ENCODE results near the gene RBM14. TPM values are rescaled to one million over a fixed set of nuclear protein-coding genes. Genes with fewer than 3 reads are reported as not detected.

RBM14 gene
- total and polyA plus RNA-seq, 9 of the 15 experiments (the other 6 are each of a cell fraction or from before 2014, with no cell fraction given) = 5.5 to 131 (median 42.6) TPM

- in situ Hi-C loops (cut with MboI) = no loop called here
- Histone ChIP-seq H3K4me3 (no peak overlapping the region), H3K36me3 (ENCODE audit: control insufficient read depth, insufficient read depth, low read length) (peaks cover 4% of the 10 kb centered on the region; the same call in 2 of the 3 replicates), H3K79me2 (ENCODE audit: control insufficient read depth, insufficient read depth, low read length) (peaks cover 25% of the 10 kb centered on the region), H3K27ac (ENCODE audit: extremely low read depth, low read depth, low read length) (no peak overlapping the region), H2AFZ (ENCODE audit: low read depth, low read length) (no peak overlapping the region), H3K4me2 (ENCODE audit: insufficient read depth, low read length) (no peak overlapping the region), H4K20me1 (replicated peaks; ENCODE audit: control insufficient read depth, insufficient read depth, low read length) (peaks cover 9% of the 10 kb centered on the region), H3K9me3 (replicated peaks; ENCODE audit: control insufficient read depth, insufficient read depth, low read depth, low read length) (no peaks in the 10 kb centered on the region), H3K27me3 (ENCODE audit: control insufficient read depth in 2 of 2, insufficient read depth in 2 of 2, low read length in 2 of 2) (no peaks in the 10 kb centered on the region), H3K9ac (ENCODE audit: insufficient read depth in 1 of 2, low read depth in 2 of 2, low read length in 2 of 2) (no peak overlapping the region), H3K9me1 (ENCODE audit: control insufficient read depth, insufficient read depth, low read length) (no peaks in the 10 kb centered on the region), H3K4me1 (replicated peaks in 1 of 2; ENCODE audit: control insufficient read depth in 2 of 2, insufficient read depth in 2 of 2, low read length in 2 of 2) (peaks cover 3 to 27% of the 10 kb centered on the region in 2 experiments; a peak in 3 of 5 replicates)
- 63% methylated on average over 1 of the region's 1 CpG for WGBS (ENCODE audit: insufficient coverage, low coverage, missing lambda C conversion rate)
- no peak for TF ChIP-seq ZNF311 (CRISPR knock-in tag; IDR thresholded peaks at IDR 0.05)
- TF ChIP-seq HNRNPUL1 (IDR thresholded peaks at IDR 0.05; ENCODE audit: low read length) = no peak
- no peak for TF ChIP-seq NR0B1 (IDR thresholded peaks at IDR 0.05; ENCODE audit: partially characterized antibody)
- TF ChIP-seq ZNF318 (IDR thresholded peaks at IDR 0.05; ENCODE audit: borderline replicate concordance in 1 of 2, low read depth in 1 of 2) = no peak
- TF ChIP-seq RHOXF2B (CRISPR knock-in tag; conservative IDR thresholded peaks at IDR 0.05) = no peak
- no peak for TF ChIP-seq CXXC5 (CRISPR knock-in tag; IDR thresholded peaks at IDR 0.05)
- no peak for TF ChIP-seq SREBF2 (CRISPR knock-in tag; IDR thresholded peaks at IDR 0.05)
- TF ChIP-seq KDM5B (IDR thresholded peaks at IDR 0.05; ENCODE audit: insufficient replicate concordance, low read depth, low read length) = no peak
- no peak for TF ChIP-seq CBX1 (IDR thresholded peaks at IDR 0.05; ENCODE audit: low read depth)
- no peak for TF ChIP-seq MAFF (IDR thresholded peaks at IDR 0.05; ENCODE audit: low read length)
- ATAC-seq (no peak), DNase-seq (ENCODE audit: extremely low read depth in 1 of 4, low spot score in 3 of 4) (no peak), FAIRE-seq (no peak)
- CTCF ChIA-PET (ENCODE audit: low intra/inter-chr PET ratio) = no interaction called here
- BruUV-seq (replicated peaks) = no TSS peak
- POLR2A ChIA-PET = interaction anchor here (0.6 to 1.6 kb wide), 3 partner anchors 18 to 122 kb away, joined by 3 to 6 read pairs (median 5); no protein-coding TSS in a partner anchor
- intact Hi-C loops (cut with micrococcal nuclease) = no loop called here
Observed at GRCh38 chr11:66612458-66612857, 4.0 kb upstream of the RBM14 start.

Data from K562 (cell line).